ENCODE measurements around the gene MAP3K2. TPM values are rescaled to one million over a fixed set of nuclear protein-coding genes. Genes with fewer than 3 reads are reported as not detected.

MAP3K2 gene
- total RNA-seq, 4 donors from 2014 or later, result 39.4 to 95.4 (median 72.9) TPM

DNA sequence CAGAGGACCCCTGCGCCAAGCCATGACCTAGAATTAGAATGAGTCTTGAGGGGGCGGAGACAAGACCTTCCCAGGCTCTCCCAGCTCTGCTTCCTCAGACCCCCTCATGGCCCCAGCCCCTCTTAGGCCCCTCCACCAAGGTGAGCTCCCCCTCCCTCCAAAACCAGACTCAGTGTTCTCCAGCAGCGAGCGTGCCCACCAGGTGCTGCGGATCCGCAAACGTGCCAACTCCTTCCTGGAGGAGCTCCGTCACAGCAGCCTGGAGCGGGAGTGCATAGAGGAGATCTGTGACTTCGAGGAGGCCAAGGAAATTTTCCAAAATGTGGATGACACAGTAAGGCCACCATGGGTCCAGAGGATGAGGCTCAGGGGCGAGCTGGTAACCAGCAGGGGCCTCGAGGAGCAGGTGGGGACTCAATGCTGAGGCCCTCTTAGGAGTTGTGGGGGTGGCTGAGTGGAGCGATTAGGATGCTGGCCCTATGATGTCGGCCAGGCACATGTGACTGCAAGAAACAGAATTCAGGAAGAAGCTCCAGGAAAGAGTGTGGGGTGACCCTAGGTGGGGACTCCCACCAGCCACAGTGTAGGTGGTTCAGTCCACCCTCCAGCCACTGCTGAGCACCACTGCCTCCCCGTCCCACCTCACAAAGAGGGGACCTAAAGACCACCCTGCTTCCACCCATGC is 33.5 kb upstream of the MAP3K2 start:
- no peaks in the 10 kb centered on the region for H3K36me3 ChIP-seq
- DNase-seq, result no peak
- WGBS, 2 donors (ENCODE audit: low coverage in 1 of 2), result 62 to 89% methylated on average over 3 to 15 of the region's 15 CpGs
- H3K4me1 ChIP-seq, result peaks cover 0 to 20% (median 18%) of the 10 kb centered on the region in 4 donors
- no peak overlapping the region for H3K27ac ChIP-seq
- no peaks in the 10 kb centered on the region for H3K9me3 ChIP-seq
- intact Hi-C loops (cut with DNase I; ENCODE audit: low total_unique reads) (no loop called here), in situ Hi-C loops (cut with MboI; ENCODE audit: low pct_ligation_motif_present in 1 of 4, low pct_unique_long_range_greater_than_20kb in 1 of 4, low sequenced_read_pairs in 3 of 4) (no loop called here)
- peaks cover 38% of the 10 kb centered on the region for H3K27me3 ChIP-seq
- TF ChIP-seq, protein P1, sequence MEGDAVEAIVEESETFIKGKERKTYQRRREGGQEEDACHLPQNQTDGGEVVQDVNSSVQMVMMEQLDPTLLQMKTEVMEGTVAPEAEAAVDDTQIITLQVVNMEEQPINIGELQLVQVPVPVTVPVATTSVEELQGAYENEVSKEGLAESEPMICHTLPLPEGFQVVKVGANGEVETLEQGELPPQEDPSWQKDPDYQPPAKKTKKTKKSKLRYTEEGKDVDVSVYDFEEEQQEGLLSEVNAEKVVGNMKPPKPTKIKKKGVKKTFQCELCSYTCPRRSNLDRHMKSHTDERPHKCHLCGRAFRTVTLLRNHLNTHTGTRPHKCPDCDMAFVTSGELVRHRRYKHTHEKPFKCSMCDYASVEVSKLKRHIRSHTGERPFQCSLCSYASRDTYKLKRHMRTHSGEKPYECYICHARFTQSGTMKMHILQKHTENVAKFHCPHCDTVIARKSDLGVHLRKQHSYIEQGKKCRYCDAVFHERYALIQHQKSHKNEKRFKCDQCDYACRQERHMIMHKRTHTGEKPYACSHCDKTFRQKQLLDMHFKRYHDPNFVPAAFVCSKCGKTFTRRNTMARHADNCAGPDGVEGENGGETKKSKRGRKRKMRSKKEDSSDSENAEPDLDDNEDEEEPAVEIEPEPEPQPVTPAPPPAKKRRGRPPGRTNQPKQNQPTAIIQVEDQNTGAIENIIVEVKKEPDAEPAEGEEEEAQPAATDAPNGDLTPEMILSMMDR (IDR thresholded peaks at IDR 0.05), result no peak
- TF ChIP-seq POLR2A (IDR thresholded peaks at IDR 0.05) (no peak), POLR2AphosphoS5 (IDR thresholded peaks at IDR 0.05) (no peak), EP300 (IDR thresholded peaks at IDR 0.05; ENCODE audit: low read depth) (no peak)
- H3K4me3 ChIP-seq, result no peak overlapping the region

DNA sequence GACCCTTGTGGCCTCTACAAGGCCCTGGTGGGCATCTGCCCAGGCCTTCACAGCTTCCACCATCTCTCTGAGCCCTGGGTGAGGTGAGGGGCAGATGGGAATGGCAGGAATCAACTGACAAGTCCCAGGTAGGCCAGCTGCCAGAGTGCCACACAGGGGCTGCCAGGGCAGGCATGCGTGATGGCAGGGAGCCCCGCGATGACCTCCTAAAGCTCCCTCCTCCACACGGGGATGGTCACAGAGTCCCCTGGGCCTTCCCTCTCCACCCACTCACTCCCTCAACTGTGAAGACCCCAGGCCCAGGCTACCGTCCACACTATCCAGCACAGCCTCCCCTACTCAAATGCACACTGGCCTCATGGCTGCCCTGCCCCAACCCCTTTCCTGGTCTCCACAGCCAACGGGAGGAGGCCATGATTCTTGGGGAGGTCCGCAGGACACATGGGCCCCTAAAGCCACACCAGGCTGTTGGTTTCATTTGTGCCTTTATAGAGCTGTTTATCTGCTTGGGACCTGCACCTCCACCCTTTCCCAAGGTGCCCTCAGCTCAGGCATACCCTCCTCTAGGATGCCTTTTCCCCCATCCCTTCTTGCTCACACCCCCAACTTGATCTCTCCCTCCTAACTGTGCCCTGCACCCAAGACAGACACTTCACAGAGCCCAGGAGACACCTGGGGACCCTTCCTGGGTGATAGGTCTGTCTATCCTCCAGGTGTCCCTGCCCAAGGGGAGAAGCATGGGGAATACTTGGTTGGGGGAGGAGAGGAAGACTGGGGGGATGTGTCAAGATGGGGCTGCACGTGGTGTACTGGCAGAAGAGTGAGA is 32.5 kb upstream of the MAP3K2 start:
- intact Hi-C loops (cut with DNase I; ENCODE audit: low total_unique reads) (no loop called here), in situ Hi-C loops (cut with MboI; ENCODE audit: low pct_ligation_motif_present in 1 of 4, low pct_unique_long_range_greater_than_20kb in 1 of 4, low sequenced_read_pairs in 3 of 4) (no loop called here)
- H3K4me3 ChIP-seq, result no peak overlapping the region
- peaks cover 38% of the 10 kb centered on the region for H3K27me3 ChIP-seq
- DNase-seq, result no peak
- peaks cover 0 to 29% (median 22%) of the 10 kb centered on the region in 4 donors for H3K4me1 ChIP-seq
- H3K9me3 ChIP-seq, result no peaks in the 10 kb centered on the region
- 69 to 80% methylated on average over 1 to 8 of the region's 8 CpGs for WGBS, 2 donors (ENCODE audit: low coverage in 1 of 2)
- H3K36me3 ChIP-seq, result no peaks in the 10 kb centered on the region
- no peak for TF ChIP-seq POLR2AphosphoS5 (IDR thresholded peaks at IDR 0.05)
- no peak for TF ChIP-seq POLR2A (IDR thresholded peaks at IDR 0.05)
- no peak for TF ChIP-seq EP300 (IDR thresholded peaks at IDR 0.05; ENCODE audit: low read depth)
- TF ChIP-seq, protein P1 (IDR thresholded peaks at IDR 0.05), result no peak
- H3K27ac ChIP-seq, result no peak overlapping the region

DNA sequence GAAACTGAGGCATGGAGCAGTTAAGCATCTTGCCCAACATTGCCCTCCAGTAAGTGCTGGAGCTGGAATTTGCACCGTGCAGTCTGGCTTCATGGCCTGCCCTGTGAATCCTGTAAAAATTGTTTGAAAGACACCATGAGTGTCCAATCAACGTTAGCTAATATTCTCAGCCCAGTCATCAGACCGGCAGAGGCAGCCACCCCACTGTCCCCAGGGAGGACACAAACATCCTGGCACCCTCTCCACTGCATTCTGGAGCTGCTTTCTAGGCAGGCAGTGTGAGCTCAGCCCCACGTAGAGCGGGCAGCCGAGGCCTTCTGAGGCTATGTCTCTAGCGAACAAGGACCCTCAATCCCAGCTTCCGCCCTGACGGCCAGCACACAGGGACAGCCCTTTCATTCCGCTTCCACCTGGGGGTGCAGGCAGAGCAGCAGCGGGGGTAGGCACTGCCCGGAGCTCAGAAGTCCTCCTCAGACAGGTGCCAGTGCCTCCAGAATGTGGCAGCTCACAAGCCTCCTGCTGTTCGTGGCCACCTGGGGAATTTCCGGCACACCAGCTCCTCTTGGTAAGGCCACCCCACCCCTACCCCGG is 31.8 kb upstream of the MAP3K2 start:
- in situ Hi-C loops (cut with MboI; ENCODE audit: low pct_ligation_motif_present in 1 of 4, low pct_unique_long_range_greater_than_20kb in 1 of 4, low sequenced_read_pairs in 3 of 4), result no loop called here
- H3K27ac ChIP-seq, result no peak overlapping the region
- intact Hi-C loops (cut with DNase I; ENCODE audit: low total_unique reads), result no loop called here
- WGBS, 2 donors (ENCODE audit: low coverage in 1 of 2), result 83 to 86% methylated on average over 6 to 11 of the region's 15 CpGs
- H3K9me3 ChIP-seq, result no peaks in the 10 kb centered on the region
- peaks cover 36% of the 10 kb centered on the region for H3K27me3 ChIP-seq
- peaks cover 0 to 30% (median 22%) of the 10 kb centered on the region in 4 donors for H3K4me1 ChIP-seq
- no peak for TF ChIP-seq POLR2A (IDR thresholded peaks at IDR 0.05)
- TF ChIP-seq POLR2AphosphoS5 (IDR thresholded peaks at IDR 0.05), result no peak
- TF ChIP-seq EP300 (IDR thresholded peaks at IDR 0.05; ENCODE audit: low read depth), result no peak
- no peak for DNase-seq
- H3K4me3 ChIP-seq, result no peak overlapping the region
- no peaks in the 10 kb centered on the region for H3K36me3 ChIP-seq

DNA sequence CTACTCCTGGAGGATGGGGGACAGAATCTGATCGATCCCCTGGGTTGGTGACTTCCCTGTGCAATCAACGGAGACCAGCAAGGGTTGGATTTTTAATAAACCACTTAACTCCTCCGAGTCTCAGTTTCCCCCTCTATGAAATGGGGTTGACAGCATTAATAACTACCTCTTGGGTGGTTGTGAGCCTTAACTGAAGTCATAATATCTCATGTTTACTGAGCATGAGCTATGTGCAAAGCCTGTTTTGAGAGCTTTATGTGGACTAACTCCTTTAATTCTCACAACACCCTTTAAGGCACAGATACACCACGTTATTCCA is 31.3 kb upstream of the MAP3K2 start:
- 89 to 90% methylated on average over 2 to 4 of the region's 4 CpGs for WGBS, 2 donors (ENCODE audit: low coverage in 1 of 2)
- Histone ChIP-seq H3K4me3 (no peak overlapping the region), H3K4me1 (peaks cover 0 to 30% (median 22%) of the 10 kb centered on the region in 4 donors), H3K9me3 (no peaks in the 10 kb centered on the region), H3K27ac (no peak overlapping the region), H3K36me3 (no peaks in the 10 kb centered on the region), H3K27me3 (peaks cover 31% of the 10 kb centered on the region)
- in situ Hi-C loops (cut with MboI; ENCODE audit: low pct_ligation_motif_present in 1 of 4, low pct_unique_long_range_greater_than_20kb in 1 of 4, low sequenced_read_pairs in 3 of 4) (no loop called here), intact Hi-C loops (cut with DNase I; ENCODE audit: low total_unique reads) (no loop called here)
- no peak for DNase-seq
- TF ChIP-seq, protein P1 (IDR thresholded peaks at IDR 0.05), result no peak

Data from transverse colon (tissue), 4 donors.